ENCODE results near the gene AGPAT2.

Gene AGPAT2

DNA sequence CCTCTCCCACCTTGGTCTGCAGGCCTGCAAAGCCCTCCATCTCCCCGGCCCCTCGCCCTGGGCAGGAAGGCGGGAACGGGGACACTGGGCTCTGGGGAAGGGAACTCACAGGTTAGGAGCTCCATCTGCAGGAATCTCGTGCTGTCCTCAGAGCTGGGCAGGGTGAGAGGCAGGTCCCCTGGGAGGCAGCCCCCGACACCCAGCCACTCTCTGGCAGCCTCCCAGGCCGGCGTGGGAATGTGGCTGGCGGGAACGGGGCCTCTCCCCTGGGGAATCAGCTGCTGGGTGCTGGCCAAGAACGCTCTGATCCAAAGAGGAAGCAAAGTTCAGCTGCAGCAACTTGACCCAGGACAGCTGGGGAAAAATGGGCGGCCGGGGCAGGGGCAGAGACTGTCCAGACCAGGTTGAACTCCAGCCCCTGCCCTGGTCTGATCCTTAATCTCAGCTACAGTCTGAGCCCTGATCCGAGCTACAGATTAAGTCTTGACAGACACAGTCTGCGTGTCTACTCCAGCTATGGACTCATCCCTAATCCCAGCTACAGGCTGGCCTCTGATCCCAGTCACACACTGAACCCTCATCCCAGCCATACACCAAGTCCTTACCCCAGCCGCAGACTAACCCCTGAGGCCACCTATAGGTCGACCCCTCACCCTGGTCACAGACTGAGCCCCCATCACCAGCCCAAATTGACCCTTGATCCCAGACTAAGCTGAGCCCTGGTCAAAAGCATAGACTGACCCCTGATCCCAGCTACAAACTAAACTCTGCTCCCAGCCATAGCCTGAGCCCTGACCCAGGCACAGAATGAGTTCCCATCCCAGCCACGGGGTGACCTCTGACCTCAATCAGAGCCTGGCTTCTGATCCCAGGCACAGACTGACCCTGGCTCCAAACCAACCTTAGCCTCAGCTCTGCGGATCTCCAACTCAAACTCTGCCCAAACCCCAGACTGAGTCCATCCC lies 61.9 kb downstream of the AGPAT2 start:
- no peak for DNase-seq (ENCODE audit: low read depth)

DNA sequence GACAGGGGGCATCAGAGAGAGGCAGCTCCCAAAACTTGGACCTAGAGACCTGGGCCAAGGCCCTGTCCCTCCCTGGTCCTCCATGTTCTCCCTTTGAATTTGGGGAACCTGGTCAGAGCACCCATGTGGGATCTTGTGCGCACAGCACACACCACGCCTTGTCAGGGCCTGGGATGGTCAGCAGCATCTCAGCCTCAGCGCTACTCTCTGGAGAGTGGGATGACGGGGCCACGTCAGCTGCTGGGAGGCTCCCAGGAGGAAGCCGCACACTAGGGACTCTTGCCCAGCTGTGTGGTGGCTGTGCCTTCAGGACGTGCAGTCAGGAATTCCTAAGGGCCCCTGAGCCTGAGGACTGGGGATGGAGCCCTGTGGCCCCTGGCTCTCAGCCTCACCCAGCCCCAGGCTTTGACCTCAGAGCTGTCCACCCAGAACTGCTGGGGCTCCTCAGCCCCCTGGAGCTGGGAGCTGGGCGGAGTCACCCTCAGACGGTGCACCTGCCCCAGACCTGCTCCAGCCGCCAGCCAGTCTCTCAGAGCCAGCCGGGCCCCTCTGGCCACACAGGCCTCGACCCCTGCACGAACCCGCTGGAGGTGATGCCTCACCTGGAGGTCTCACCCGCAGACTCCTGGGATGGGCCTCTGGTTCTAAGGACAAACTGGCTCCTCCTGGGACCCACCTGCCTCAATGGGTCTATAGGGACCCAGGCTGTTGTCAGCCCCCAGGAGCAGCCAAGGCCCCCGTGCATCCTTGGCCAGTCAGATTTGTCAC lies 62.9 kb downstream of the AGPAT2 start:
- no peak for DNase-seq (ENCODE audit: low read depth)

DNA sequence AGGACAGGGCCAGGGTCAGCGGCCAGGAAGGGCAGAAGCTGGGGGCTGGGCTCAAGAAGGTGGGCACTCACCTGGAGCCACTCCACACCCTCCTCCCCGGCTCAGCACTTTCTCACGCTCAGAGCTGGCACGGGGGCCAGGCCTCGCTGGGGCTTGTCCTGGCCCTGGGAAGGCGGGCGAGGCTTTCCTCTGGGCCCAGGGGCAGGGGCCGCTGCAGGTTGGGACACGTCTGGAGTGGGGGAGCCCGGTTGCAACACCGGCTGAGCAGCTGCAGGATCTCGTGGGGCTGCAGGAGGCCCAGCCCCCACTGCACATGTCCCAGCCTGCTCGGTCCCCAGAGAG lies 63.4 kb downstream of the AGPAT2 start:
- DNase-seq (ENCODE audit: low read depth) = no peak
